BLaER1 (cell line): Measurements from ENCODE around the gene SMARCD1.
A peak's percentile ranks its signal among the peaks of the same experiment; 100 is the strongest.

Experiments
- H3K27ac ChIP-seq: shearing (Covaris generic); formaldehyde crosslinking; 2 replicates; pipeline ENCODE4 v1.8.1; 2022
- H3K27me3 ChIP-seq: shearing (Covaris generic); formaldehyde crosslinking; 2 replicates; pipeline ENCODE4 v1.8.1; 2022
- H3K36me3 ChIP-seq: shearing (Covaris generic); formaldehyde crosslinking; 2 replicates; pipeline ENCODE4 v1.8.1; 2022
- H3K4me1 ChIP-seq: shearing (Covaris generic); formaldehyde crosslinking; 2 replicates; pipeline ENCODE4 v1.8.1; 2022
- H3K4me2 ChIP-seq: shearing (Covaris generic); formaldehyde crosslinking; 2 replicates; pipeline ENCODE4 v1.8.1; 2022
- H3K4me3 ChIP-seq: shearing (Covaris generic); formaldehyde crosslinking; 2 replicates; pipeline ENCODE4 v1.8.1; 2022
- H3K9ac ChIP-seq: shearing (Covaris generic); formaldehyde crosslinking; 2 replicates; pipeline ENCODE4 v1.8.1; 2022
- H3K9me3 ChIP-seq: shearing (Covaris generic); formaldehyde crosslinking; 2 replicates; pipeline ENCODE4 v1.8.1; 2022
- H4K20me1 ChIP-seq: shearing (Covaris generic); formaldehyde crosslinking; 2 replicates; pipeline ENCODE4 v1.8.1; 2022
- Cebpa-rat ChIP-seq: shearing (Covaris generic); IDR thresholded peaks from 2 replicates; pipeline ENCODE4 v1.8.1; 2022

Gene SMARCD1

DNA sequence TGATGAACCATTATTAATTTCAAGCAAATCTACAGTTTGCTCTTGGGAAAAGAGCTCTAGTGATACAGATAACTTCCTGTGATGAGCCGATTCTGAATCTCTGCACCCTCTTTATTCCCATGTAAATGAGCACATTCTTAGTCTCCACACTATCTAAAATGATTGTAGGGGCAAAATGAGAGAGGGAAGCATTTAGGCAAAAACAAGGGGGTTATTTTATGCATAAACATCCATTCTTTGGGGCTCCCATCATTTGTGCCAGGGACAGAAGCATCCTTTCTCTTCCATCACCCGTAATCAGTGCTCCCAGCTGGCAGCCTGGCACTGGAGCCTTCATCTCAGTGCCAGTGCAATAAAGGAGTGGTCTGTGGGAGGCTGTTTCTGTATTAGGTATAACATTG, 17.0 kb downstream of the SMARCD1 start:
- Histone ChIP-seq H3K9ac (no peak overlapping the region; the same call in 1 of the 2 replicates), H3K9me3 (no peaks in the 10 kb centered on the region), H3K27me3 (no peaks in the 10 kb centered on the region), H3K4me2 (no peak overlapping the region), H3K4me1 (peaks cover 23% of the 10 kb centered on the region), H4K20me1 (peaks cover 14% of the 10 kb centered on the region; the same call in 1 of the 2 replicates), H3K36me3 (peaks cover 55% of the 10 kb centered on the region), H3K4me3 (no peak overlapping the region), H3K27ac (no peak overlapping the region)
- TF ChIP-seq Cebpa-rat, result no peak

DNA sequence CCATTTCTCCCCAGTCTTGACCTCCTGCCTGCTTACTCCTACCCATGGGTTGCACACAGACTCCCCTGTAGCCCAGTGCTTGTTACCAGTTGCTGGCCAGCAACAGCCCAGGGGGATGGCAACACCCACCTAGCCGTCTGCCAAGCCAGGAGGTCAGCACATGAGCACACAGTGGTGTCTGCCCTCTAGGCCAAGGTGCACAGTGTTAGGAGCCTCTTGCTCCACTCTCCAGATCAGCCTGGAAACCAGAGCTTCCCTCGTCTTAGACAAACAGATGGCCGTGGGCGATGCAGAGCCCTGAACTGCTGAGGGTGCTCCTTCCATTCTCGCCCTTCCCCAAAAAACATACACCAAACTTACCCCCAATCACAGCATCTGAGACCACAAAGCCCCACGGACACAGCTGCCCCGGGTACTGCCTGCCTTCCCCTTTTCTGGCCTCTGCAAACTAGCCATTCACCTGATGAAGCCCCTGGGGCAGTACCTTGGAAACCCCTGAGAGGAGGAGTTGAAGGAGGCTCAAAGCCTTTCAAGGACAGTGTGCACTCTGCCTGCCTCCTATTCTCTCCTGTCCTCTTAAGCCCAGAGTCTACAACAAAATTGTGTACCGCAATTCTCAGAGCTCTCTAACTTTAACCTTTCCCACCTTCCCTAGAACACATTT, 17.6 kb downstream of the SMARCD1 start:
- H3K4me2 ChIP-seq, result no peak overlapping the region
- no peaks in the 10 kb centered on the region for H3K27me3 ChIP-seq
- peak overlapping the region; percentile 11; the same call in 1 of the 2 replicates for H3K27ac ChIP-seq
- no peaks in the 10 kb centered on the region for H3K9me3 ChIP-seq
- no peak for TF ChIP-seq Cebpa-rat
- peaks cover 14% of the 10 kb centered on the region; the same call in 1 of the 2 replicates for H4K20me1 ChIP-seq
- peaks cover 48% of the 10 kb centered on the region for H3K36me3 ChIP-seq
- H3K4me1 ChIP-seq, result peaks cover 29% of the 10 kb centered on the region
- H3K4me3 ChIP-seq, result no peak overlapping the region
- H3K9ac ChIP-seq, result no peak overlapping the region; the same call in 1 of the 2 replicates

DNA sequence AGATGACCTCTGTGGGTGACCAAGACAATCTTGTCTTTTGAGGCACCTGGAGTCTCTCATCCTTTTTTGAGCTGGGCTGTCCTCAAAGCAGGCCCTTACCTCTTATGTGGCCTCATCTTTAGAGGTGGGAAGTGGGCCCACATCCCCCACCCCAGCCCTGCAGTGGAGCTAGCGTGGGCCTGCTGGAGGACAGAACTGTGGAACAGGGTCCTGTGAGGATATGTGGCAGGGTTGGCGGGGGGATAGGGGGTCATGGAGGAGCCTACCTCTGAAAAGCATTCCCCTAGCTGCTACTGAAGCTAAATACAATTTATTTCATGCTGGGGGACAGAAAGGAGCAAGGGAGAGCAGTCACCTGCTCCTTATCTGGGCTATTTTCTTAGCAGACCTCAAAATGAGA, 18.2 kb downstream of the SMARCD1 start:
- Histone ChIP-seq H3K27ac (peak overlapping the region; percentile 11; the same call in 1 of the 2 replicates), H4K20me1 (peaks cover 14% of the 10 kb centered on the region; the same call in 1 of the 2 replicates), H3K27me3 (no peaks in the 10 kb centered on the region), H3K4me3 (no peak overlapping the region), H3K9ac (no peak overlapping the region), H3K4me2 (peak overlapping the region; percentile 30), H3K36me3 (peaks cover 42% of the 10 kb centered on the region), H3K9me3 (no peaks in the 10 kb centered on the region), H3K4me1 (peaks cover 35% of the 10 kb centered on the region)
- TF ChIP-seq Cebpa-rat, result no peak

DNA sequence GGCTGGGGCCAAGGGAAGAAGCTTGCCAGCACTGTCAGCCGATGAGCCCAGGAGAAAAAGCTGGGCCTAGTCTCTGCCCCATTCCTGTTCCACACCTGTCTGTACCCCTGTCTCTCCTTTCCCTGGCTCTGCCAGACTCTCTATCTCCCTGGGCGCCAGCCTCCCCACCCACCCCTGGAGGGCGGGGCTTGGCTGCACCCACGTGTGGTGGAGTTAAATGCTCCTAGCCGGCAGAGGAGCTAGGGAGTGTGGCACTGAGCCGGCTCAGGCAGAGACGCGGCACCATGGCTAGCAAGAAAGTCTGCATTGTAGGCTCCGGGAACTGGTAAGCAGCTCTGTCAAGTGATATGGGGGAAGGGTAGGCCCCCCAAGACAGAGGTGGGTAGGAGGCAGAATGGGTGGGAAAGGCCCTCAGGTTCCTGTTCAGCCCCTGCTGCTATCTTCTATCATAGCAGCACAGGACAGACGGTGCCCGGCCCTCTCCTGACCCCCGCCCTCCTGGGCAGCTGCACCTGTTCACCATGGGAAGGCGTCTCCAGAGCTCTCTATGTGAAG, 18.7 kb downstream of the SMARCD1 start, which contains the start of gene GPD1:
Gene GPD1, plus strand, starts transcription at position 242 of the 555 bp plus-strand sequence. Its CDS starts 43 bp downstream, at position 285.
- H3K9ac ChIP-seq, result no peak within 1 kb of the TSS
- TF ChIP-seq Cebpa-rat, result no peak
- H3K27me3 ChIP-seq, result no peaks in the 10 kb centered on the region
- H3K4me3 ChIP-seq, result no peak within 1 kb of the TSS
- peak within 1 kb of the TSS; percentile 30 for H3K4me2 ChIP-seq
- peak within 1 kb of the TSS; percentile 11; the same call in 1 of the 2 replicates for H3K27ac ChIP-seq
- peaks cover 40% of the 10 kb centered on the region for H3K4me1 ChIP-seq
- H3K36me3 ChIP-seq, result peaks cover 38% of the 10 kb centered on the region
- peaks cover 12% of the 10 kb centered on the region; the same call in 1 of the 2 replicates for H4K20me1 ChIP-seq
- H3K9me3 ChIP-seq, result no peaks in the 10 kb centered on the region

DNA sequence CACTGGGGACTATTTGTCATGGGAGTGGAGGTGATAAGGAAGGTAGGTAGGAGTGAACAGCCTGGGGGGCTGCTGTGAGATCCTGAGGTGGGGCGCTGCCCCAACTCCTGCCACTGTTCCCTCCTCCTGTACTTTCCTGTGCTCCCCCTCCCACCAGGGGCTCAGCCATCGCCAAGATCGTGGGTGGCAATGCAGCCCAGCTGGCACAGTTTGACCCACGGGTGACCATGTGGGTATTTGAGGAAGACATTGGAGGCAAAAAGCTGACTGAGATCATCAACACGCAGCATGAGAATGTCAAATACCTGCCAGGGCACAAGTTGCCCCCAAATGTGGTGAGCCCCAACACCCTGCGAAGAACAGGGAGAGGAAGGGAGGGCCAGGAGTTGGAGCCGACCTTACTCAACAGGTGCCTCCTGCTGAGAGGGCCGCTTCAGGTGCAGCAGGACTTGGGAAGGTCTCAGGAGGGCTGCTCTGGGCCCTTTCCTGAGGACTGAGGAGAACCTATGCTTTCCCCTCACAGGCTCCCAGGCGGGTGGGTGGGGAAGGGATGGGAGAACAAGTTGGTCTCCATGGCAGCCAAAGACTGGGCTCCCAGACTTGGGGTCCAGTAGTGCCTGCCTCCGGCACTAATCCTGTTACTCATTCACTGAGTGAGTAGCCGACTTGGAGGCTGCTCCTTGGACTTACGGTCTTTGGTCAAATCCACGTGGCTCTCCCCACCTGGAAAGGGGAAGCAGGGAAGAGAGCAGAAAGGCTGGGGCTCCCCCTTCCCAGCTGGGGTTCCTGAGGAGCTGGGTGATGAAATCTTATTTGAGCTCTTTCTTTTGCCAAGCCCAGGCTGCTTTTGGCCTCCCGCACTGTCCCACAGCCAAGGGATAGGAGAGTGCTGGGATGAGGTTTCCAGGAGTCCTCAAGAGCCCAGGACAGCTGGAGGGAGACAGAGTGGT, 19.6 kb downstream of the SMARCD1 start:
- Histone ChIP-seq H3K36me3 (peaks cover 29% of the 10 kb centered on the region), H3K9ac (no peak overlapping the region), H4K20me1 (0 out of 2 replicates have a peak, but pooled peaks cover 3% of the 10 kb centered on the region), H3K4me2 (no peak overlapping the region), H3K9me3 (no peaks in the 10 kb centered on the region), H3K4me3 (no peak overlapping the region), H3K27ac (no peak overlapping the region), H3K4me1 (peaks cover 48% of the 10 kb centered on the region), H3K27me3 (no peaks in the 10 kb centered on the region)
- no peak for TF ChIP-seq Cebpa-rat

DNA sequence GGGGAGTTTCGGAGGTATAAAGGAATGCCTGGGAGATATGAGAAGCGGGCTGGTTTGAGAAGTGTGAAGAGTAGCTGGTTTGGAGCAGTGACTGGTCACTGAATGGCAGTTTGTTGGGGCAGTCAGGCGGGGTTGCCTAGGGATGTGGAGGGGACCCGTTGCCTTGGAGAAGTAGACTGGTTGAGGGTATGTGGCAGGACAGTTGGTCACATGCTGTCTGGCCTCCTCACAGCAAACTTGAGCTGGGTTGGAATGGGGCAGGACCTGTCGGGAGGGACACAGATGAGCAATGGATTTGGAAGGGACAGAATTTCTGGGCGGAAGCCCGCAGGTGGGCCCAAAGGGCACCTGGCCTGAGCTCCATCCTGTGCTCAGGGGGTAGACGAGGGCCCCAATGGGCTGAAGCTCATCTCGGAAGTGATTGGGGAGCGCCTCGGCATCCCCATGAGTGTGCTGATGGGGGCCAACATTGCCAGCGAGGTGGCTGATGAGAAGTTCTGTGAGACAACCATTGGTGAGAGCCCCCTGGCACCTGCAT, 20.8 kb downstream of the SMARCD1 start:
- H3K4me1 ChIP-seq, result peaks cover 61% of the 10 kb centered on the region
- no peak overlapping the region for H3K4me2 ChIP-seq
- no peak overlapping the region for H3K4me3 ChIP-seq
- H3K9ac ChIP-seq, result no peak overlapping the region
- H3K27me3 ChIP-seq, result no peaks in the 10 kb centered on the region
- H3K9me3 ChIP-seq, result no peaks in the 10 kb centered on the region
- no peaks in the 10 kb centered on the region for H4K20me1 ChIP-seq
- no peak for TF ChIP-seq Cebpa-rat
- peaks cover 16% of the 10 kb centered on the region for H3K36me3 ChIP-seq
- H3K27ac ChIP-seq, result no peak overlapping the region

DNA sequence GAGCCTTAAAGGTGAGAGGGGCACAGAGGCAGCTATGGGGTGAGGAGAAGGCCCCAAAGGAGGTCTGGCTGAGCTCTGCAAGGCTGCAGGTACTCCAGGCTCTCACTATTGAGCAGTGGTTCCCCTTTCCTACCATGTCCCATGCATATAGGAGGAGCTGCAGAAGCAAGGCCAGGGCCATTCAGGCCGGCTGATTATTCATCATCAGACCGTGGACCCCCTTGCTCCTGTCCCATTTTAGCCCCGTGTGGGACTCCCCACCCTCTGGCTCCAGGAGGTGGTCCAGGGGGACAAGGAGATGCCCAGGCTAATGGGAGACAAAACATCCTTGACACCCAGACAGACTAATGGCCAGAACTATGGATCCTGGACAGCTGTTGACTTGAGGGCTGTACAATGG, 21.8 kb downstream of the SMARCD1 start:
- no peak overlapping the region for H3K4me2 ChIP-seq
- peaks cover 64% of the 10 kb centered on the region for H3K4me1 ChIP-seq
- H4K20me1 ChIP-seq, result no peaks in the 10 kb centered on the region
- no peak overlapping the region for H3K4me3 ChIP-seq
- H3K9ac ChIP-seq, result no peak overlapping the region
- no peak for TF ChIP-seq Cebpa-rat
- no peaks in the 10 kb centered on the region for H3K9me3 ChIP-seq
- H3K27ac ChIP-seq, result no peak overlapping the region
- no peaks in the 10 kb centered on the region for H3K27me3 ChIP-seq
- peaks cover 7% of the 10 kb centered on the region; the same call in 1 of the 2 replicates for H3K36me3 ChIP-seq

DNA sequence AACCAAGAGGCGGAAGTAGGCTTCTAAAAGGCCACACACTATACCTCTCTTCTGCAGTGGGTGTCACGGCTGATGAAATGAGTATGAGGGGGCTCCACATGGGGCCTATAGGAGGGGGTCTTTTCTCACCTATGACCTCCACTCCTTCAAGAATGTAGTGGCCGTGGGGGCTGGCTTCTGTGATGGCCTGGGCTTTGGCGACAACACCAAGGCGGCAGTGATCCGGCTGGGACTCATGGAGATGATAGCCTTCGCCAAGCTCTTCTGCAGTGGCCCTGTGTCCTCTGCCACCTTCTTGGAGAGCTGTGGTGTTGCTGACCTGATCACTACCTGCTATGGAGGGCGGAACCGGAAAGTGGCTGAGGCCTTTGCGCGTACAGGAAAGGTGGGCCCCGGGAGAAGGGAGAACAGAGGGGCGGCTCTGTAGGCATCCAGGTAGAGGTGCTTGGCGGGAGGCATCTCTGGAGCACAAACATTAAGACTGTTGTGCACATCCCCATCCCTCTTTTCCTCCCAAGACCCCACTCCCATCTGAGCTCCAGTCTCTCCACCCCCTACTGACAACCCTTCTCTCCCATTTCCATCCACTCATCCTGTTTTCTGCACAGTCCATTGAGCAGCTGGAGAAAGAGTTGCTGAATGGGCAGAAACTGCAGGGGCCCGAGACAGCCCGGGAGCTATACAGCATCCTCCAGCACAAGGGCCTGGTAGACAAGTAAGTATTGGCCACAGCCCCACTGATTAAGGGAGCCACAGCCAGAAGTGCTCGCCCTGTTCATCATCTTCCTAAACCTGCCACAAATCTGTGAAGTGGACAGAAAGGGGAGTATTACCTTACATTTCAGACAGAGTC, 22.5 kb downstream of the SMARCD1 start:
- Histone ChIP-seq H4K20me1 (peaks cover 6% of the 10 kb centered on the region; the same call in 1 of the 2 replicates), H3K4me1 (peaks cover 61% of the 10 kb centered on the region), H3K4me2 (peak overlapping the region; percentile 94), H3K36me3 (no peaks in the 10 kb centered on the region), H3K27ac (peak overlapping the region; percentile 88), H3K27me3 (no peaks in the 10 kb centered on the region), H3K9ac (no peak overlapping the region), H3K9me3 (no peaks in the 10 kb centered on the region), H3K4me3 (no peak overlapping the region)
- TF ChIP-seq Cebpa-rat, result no peak
